KBM-7 (cell line): ENCODE measurements around the gene KCNB1.
A peak's percentile ranks its signal among the peaks of the same experiment; 100 is the strongest.
"Not testable (repeated sequence)": the region's sequence is repeated elsewhere in the genome, so short reads cannot be mapped to it uniquely, and the experiment has no call there.

ENCODE experiments used
- DNase-seq: peaks from one replicate; pipeline ENCODE4 v3.0.0-alpha.2; 2015
- in situ Hi-C: fragments of 300-500 bp; cut with MboI; formaldehyde crosslinking; loops from 2 replicates; pipeline ENCODE4 v1.14.3; 2020; ENCODE audit warnings: low sequenced_read_pairs, low pct_unique_long_range_greater_than_20kb, mixed read lengths

KCNB1 gene

GRCh38 chr20:49323622-49324238 is 158.7 kb downstream of the KCNB1 start:
- in situ Hi-C loops = no loop called here

GRCh38 chr20:49320460-49320859 is 162.0 kb downstream of the KCNB1 start:
- in situ Hi-C loops = no loop called here
- peak; percentile 36 for DNase-seq

More at GRCh38 chr20:49323622-49324238, 158.7 kb downstream of the KCNB1 start:
- peak; percentile 82 for DNase-seq

GRCh38 chr20:49319208-49319809 is 163.2 kb downstream of the KCNB1 start:
- in situ Hi-C loops = no loop called here
- DNase-seq = no peak

- DNase-seq = no peak
- in situ Hi-C loops = no loop called here
Observed at GRCh38 chr20:49318430-49319207, 163.8 kb downstream of the KCNB1 start.

- DNase-seq = no peak
- in situ Hi-C loops = no loop called here
Observed at GRCh38 chr20:49318091-49318429, 164.4 kb downstream of the KCNB1 start.

GRCh38 chr20:49316704-49317103 is 165.8 kb downstream of the KCNB1 start:
- DNase-seq = no peak
- in situ Hi-C loops = no loop called here

- in situ Hi-C loops = no loop called here
- no peak for DNase-seq
Observed at GRCh38 chr20:49315580-49315979, 166.9 kb downstream of the KCNB1 start.

GRCh38 chr20:49314052-49314451 is 168.4 kb downstream of the KCNB1 start:
- DNase-seq, in situ Hi-C loops: not testable (repeated sequence)
